Measurements from ENCODE around the gene BOD1.

BOD1 gene

GRCh38 chr5:173623789-173624188 lies 7.3 kb upstream of the BOD1 start:
- H3K27ac ChIP-seq, result no peak overlapping the region
- no peak for TF ChIP-seq CTCF (conservative IDR thresholded peaks at IDR 0.05)

- H3K27ac ChIP-seq, result no peak overlapping the region
- TF ChIP-seq CTCF (conservative IDR thresholded peaks at IDR 0.05), result no peak
Measured at GRCh38 chr5:173623296-173623771, 6.9 kb upstream of the BOD1 start.

GRCh38 chr5:173622183-173623047 lies 6.0 kb upstream of the BOD1 start:
- TF ChIP-seq CTCF (conservative IDR thresholded peaks at IDR 0.05), result no peak

GRCh38 chr5:173620784-173621183 lies 4.3 kb upstream of the BOD1 start:
- H3K27ac ChIP-seq, result no peak overlapping the region
- no peak for TF ChIP-seq CTCF (conservative IDR thresholded peaks at IDR 0.05)

More at GRCh38 chr5:173622183-173623047, 6.0 kb upstream of the BOD1 start:
- no peak overlapping the region for H3K27ac ChIP-seq

GRCh38 chr5:173618927-173619519 lies 2.6 kb upstream of the BOD1 start:
- no peak overlapping the region for H3K27ac ChIP-seq
- peak; percentile 77 for TF ChIP-seq CTCF (conservative IDR thresholded peaks at IDR 0.05)

GRCh38 chr5:173615884-173616576 lies 420 bp downstream of the BOD1 start:
- H3K27ac ChIP-seq, result peak overlapping the region; percentile 97
- TF ChIP-seq CTCF (conservative IDR thresholded peaks at IDR 0.05), result peak; percentile 78

GRCh38 chr5:173614591-173614990 lies 1.9 kb downstream of the BOD1 start:
- no peak for TF ChIP-seq CTCF (conservative IDR thresholded peaks at IDR 0.05)
- H3K27ac ChIP-seq, result peak overlapping the region; percentile 97; the same call in 1 of the 2 replicates
